Gastrocnemius medialis (tissue), 4 donors: ENCODE measurements around the gene ZFYVE27. TPM values are rescaled to one million over a fixed set of nuclear protein-coding genes. Genes with fewer than 3 reads are reported as not detected.

Source experiments
- ATAC-seq, 2 donors: fragments of 150-250 bp; one replicate each; pipeline ENCODE4 v1.9.1; 2016
- DNase-seq, 2 donors: peaks; one replicate each; pipeline ENCODE4 v3.0.0-alpha.2; 2019
- H3K27ac ChIP-seq, 4 donors: fragments of 200-600 bp; sonication (generic); 1 replicate in 1 of 4; 2 replicates in 3 of 4; pipeline ENCODE4 v1.5.1; 2016 to 2018; ENCODE audit warnings: mild to moderate bottlenecking in 2 of 4, moderate library complexity in 1 of 4
- H3K27me3 ChIP-seq, 3 donors: fragments of 200-600 bp; sonication (generic) in 2 of 3; 1 replicate in 1 of 3; 2 replicates in 2 of 3; pipeline versions ENCODE4 v1.5.1 to v1.6.0; 2016 to 2019; ENCODE audit warnings: mild to moderate bottlenecking in 1 of 3, moderate library complexity in 1 of 3
- H3K36me3 ChIP-seq, 2 donors: fragments of 200-600 bp; sonication (generic) in 1 of 2; one replicate each; pipeline ENCODE4 v1.5.1; 2017 to 2018
- H3K4me1 ChIP-seq, 2 donors: fragments of 200-600 bp; sonication (generic) in 1 of 2; one replicate each; pipeline ENCODE4 v1.5.1; 2016 to 2017; ENCODE audit warnings: mild to moderate bottlenecking in 2 of 2
- H3K4me3 ChIP-seq, 4 donors: fragments of 200-600 bp; sonication (generic) in 3 of 4; 1 replicate in 1 of 4; 2 replicates in 3 of 4; pipeline ENCODE4 v1.5.1; 2016 to 2019; ENCODE audit warnings: mild to moderate bottlenecking in 2 of 4
- H3K9me3 ChIP-seq, 3 donors: fragments of 200-600 bp; sonication (generic) in 2 of 3; 1 replicate in 1 of 3; 2 replicates in 2 of 3; pipeline ENCODE4 v1.5.1; 2016 to 2019
- POLR2A ChIP-seq, 2 donors: fragments of 450-650 bp; IDR thresholded peaks; one replicate each; pipeline ENCODE4 v1.6.1; 2017; ENCODE audit warnings: antibody characterized with exemption in 2 of 2, mild to moderate bottlenecking in 2 of 2, moderate library complexity in 2 of 2
- in situ Hi-C, 4 donors: fragments of 200-750 bp; cut with MboI; loops; one replicate each; pipeline versions ENCODE4 v1.15.0 to v1.8.0; 2017; ENCODE audit warnings: low sequenced_read_pairs in 4 of 4
- intact Hi-C: fragments of 100-400 bp; cut with DNase I; formaldehyde crosslinking; loops from one replicate; pipeline ENCODE4 v1.15.1; 2023; ENCODE audit warnings: low total_unique reads
- total RNA-seq, 4 donors: library from RNA; depleted of rRNA; stranded (reverse); fragments of >200 nt; gene quantifications; one replicate each; pipeline versions ENCODE4 v1.1.0 to v1.2.3, GENCODE V29; 2016
- TF ChIP-seq, protein P1 (sequence below), 5 experiments: fragments of 450-650 bp in 3 of 5; fragments of 200-600 bp in 2 of 5; sonication (generic) in 2 of 5; IDR thresholded peaks in 4 of 5; conservative IDR thresholded peaks in 1 of 5; 1 replicate in 4 of 5; 2 replicates in 1 of 5; pipeline ENCODE4 v1.5.1; 2016 to 2019; ENCODE audit warnings: antibody characterized with exemption in 5 of 5, mild to moderate bottlenecking in 3 of 5, moderate library complexity in 3 of 5

ZFYVE27 gene
- total RNA-seq, 4 donors from 2014 or later = 7.6 to 14.9 (median 11.6) TPM

GRCh38 chr10:97721871-97722780, 14.8 kb upstream of the ZFYVE27 start:
- H3K9me3 ChIP-seq = no peaks in the 10 kb centered on the region
- H3K27me3 ChIP-seq = no peaks in the 10 kb centered on the region
- H3K27ac ChIP-seq = no peak overlapping the region
- in situ Hi-C loops = no loop called here
- H3K4me1 ChIP-seq = peaks cover 8 to 10% of the 10 kb centered on the region in 2 donors
- no peak for ATAC-seq
- TF ChIP-seq, protein P1, sequence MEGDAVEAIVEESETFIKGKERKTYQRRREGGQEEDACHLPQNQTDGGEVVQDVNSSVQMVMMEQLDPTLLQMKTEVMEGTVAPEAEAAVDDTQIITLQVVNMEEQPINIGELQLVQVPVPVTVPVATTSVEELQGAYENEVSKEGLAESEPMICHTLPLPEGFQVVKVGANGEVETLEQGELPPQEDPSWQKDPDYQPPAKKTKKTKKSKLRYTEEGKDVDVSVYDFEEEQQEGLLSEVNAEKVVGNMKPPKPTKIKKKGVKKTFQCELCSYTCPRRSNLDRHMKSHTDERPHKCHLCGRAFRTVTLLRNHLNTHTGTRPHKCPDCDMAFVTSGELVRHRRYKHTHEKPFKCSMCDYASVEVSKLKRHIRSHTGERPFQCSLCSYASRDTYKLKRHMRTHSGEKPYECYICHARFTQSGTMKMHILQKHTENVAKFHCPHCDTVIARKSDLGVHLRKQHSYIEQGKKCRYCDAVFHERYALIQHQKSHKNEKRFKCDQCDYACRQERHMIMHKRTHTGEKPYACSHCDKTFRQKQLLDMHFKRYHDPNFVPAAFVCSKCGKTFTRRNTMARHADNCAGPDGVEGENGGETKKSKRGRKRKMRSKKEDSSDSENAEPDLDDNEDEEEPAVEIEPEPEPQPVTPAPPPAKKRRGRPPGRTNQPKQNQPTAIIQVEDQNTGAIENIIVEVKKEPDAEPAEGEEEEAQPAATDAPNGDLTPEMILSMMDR (IDR thresholded peaks at IDR 0.05 in 4 of 5, conservative IDR thresholded peaks at IDR 0.05 in 1 of 5) = no peak
- no peak for TF ChIP-seq POLR2A (IDR thresholded peaks at IDR 0.05)
- no peaks in the 10 kb centered on the region for H3K36me3 ChIP-seq
- no peak overlapping the region for H3K4me3 ChIP-seq
- intact Hi-C loops = no loop called here
- DNase-seq = no peak

- H3K27ac ChIP-seq = no peak overlapping the region
- DNase-seq = no peak
Measured at GRCh38 chr10:97723001-97723400, 13.9 kb upstream of the ZFYVE27 start.

DNA sequence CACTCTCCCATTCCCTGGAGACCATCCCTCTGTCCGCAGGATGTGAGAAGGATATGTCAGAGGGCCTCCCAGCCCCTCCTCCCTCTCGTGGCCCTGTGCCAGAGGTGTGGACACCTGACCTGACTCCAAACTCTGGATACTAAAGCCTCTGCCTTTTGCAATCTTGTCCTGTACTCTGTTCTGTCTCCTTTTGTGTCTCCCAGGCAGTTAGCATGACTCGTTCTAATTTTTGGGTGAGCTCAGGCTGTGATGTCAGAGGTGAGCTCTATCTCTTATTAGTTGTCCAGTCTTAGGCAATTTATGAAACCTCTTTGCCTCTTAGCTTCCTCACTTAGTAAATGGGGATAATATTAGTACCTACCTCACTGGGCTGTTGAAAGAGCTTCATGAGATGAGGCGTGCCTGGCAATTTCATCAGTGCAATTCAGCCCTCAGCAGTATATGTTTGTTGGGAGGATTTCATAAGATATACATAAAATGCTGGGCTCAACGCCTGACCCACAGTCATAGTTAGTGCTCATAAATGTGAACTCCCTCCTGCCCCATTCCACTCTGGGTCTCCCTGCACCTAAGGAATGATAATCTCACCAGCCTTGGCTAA, 12.5 kb upstream of the ZFYVE27 start:
- Histone ChIP-seq H3K27ac (no peak overlapping the region), H3K36me3 (no peaks in the 10 kb centered on the region), H3K9me3 (no peaks in the 10 kb centered on the region), H3K27me3 (no peaks in the 10 kb centered on the region), H3K4me1 (no peaks in the 10 kb centered on the region), H3K4me3 (no peak overlapping the region)
- ATAC-seq (no peak), DNase-seq (no peak)
- in situ Hi-C loops (no loop called here), intact Hi-C loops (no loop called here)
- TF ChIP-seq, protein P1 (IDR thresholded peaks at IDR 0.05 in 4 of 5, conservative IDR thresholded peaks at IDR 0.05 in 1 of 5) = no peak
- no peak for TF ChIP-seq POLR2A (IDR thresholded peaks at IDR 0.05)

More at GRCh38 chr10:97723001-97723400, 13.9 kb upstream of the ZFYVE27 start:
- no peak for ATAC-seq
- intact Hi-C loops = no loop called here
- H3K4me3 ChIP-seq = no peak overlapping the region
- H3K36me3 ChIP-seq = no peaks in the 10 kb centered on the region
- no peaks in the 10 kb centered on the region for H3K9me3 ChIP-seq
- H3K27me3 ChIP-seq = no peaks in the 10 kb centered on the region
- in situ Hi-C loops = no loop called here
- TF ChIP-seq POLR2A (IDR thresholded peaks at IDR 0.05) = no peak
- TF ChIP-seq, protein P1 (IDR thresholded peaks at IDR 0.05 in 4 of 5, conservative IDR thresholded peaks at IDR 0.05 in 1 of 5) = no peak
- peaks cover 8 to 10% of the 10 kb centered on the region in 2 donors for H3K4me1 ChIP-seq

GRCh38 chr10:97726636-97727178, 10.2 kb upstream of the ZFYVE27 start:
- Histone ChIP-seq H3K4me3 (peak overlapping the region; percentile 15 to 29 (median 24)), H3K27ac (no peak overlapping the region), H3K9me3 (no peaks in the 10 kb centered on the region), H3K4me1 (no peaks in the 10 kb centered on the region), H3K36me3 (no peaks in the 10 kb centered on the region), H3K27me3 (no peaks in the 10 kb centered on the region)
- DNase-seq (no peak), ATAC-seq (peak; percentile 67 to 78)
- intact Hi-C loops (no loop called here), in situ Hi-C loops (no loop called here)
- TF ChIP-seq POLR2A (IDR thresholded peaks at IDR 0.05) = no peak
- TF ChIP-seq, protein P1 (IDR thresholded peaks at IDR 0.05 in 4 of 5, conservative IDR thresholded peaks at IDR 0.05 in 1 of 5) = no peak
